GM12878 (cell line): ENCODE measurements around the gene DPH6. TPM values are rescaled to one million over a fixed set of nuclear protein-coding genes. Genes with fewer than 3 reads are reported as not detected.
A peak's percentile ranks its signal among the peaks of the same experiment; 100 is the strongest.
"Not testable (repeated sequence)": the region's sequence is repeated elsewhere in the genome, so short reads cannot be mapped to it uniquely, and the experiment has no call there.

Experiments
- ATAC-seq: fragments of 200-7000 bp; cut with Tn5 transposase; 3 replicates; pipeline ENCODE4 v1.9.1; 2020; ENCODE audit warnings: mild to moderate bottlenecking, moderate library complexity
- BruUV-seq: library from RNA; stranded (reverse); fragments of 400-500 nt; replicated peaks from 2 replicates; lab custom pipeline; 2021; lab: Mats Ljungman, UMichigan
- CTCF ChIA-PET: fragments of 300-600 bp; sonication (Branson Sonifier 250); formaldehyde crosslinking; extraction: SDS; loops from one replicate; lab custom pipeline; 2021; ENCODE audit warnings: inconsistent platforms; lab: Yijun Ruan, JAX
- POLR2A ChIA-PET: fragments of 350-600 bp; formaldehyde crosslinking; extraction: SDS; loops from one replicate; lab custom pipeline; 2021; ENCODE audit warnings: inconsistent platforms; lab: Charles Lee
- RAD21 ChIA-PET: fragments of 300-600 bp; sonication (Branson Sonifier 250); formaldehyde crosslinking; loops from one replicate; lab custom pipeline; 2023; ENCODE audit warnings: antibody characterized with exemption; ENCODE audit not compliant: unreplicated experiment; lab: Charles Lee
- SMC1A ChIA-PET: fragments of 300-600 bp; sonication (Branson Sonifier 250); formaldehyde crosslinking; loops from one replicate; lab custom pipeline; 2023; ENCODE audit not compliant: unreplicated experiment, uncharacterized antibody; lab: Charles Lee
- DNase-seq: peaks from one replicate; pipeline ENCODE4 v3.0.0-alpha.2; 2011; ENCODE audit warnings: low read depth, low spot score
- FAIRE-seq: peaks from 3 replicates; lab custom pipeline; 2011; peaks lifted over from hg19 to GRCh38; lab: Jason Lieb, UNC
- H2AFZ ChIP-seq: 2 replicates; pipeline ENCODE4 v1.6.0; 2011; ENCODE audit warnings: low read depth, low read length, control low read depth; ENCODE audit not compliant: control insufficient read depth
- H3K27ac ChIP-seq: 2 replicates; pipeline ENCODE4 v1.5.1; 2011; ENCODE audit warnings: control low read depth; ENCODE audit not compliant: control insufficient read depth, insufficient read depth
- H3K27me3 ChIP-seq, 2 experiments: replicated peaks in 1 of 2; 2 replicates each; pipeline versions ENCODE4 v1.6.0 to v1.6.1; 2011; ENCODE audit warnings: low read length in 1 of 2; ENCODE audit not compliant: control insufficient read depth in 2 of 2, insufficient read depth in 2 of 2
- H3K36me3 ChIP-seq, 2 experiments: 2 replicates each; pipeline ENCODE4 v1.5.1; 2011; ENCODE audit warnings: low read length in 1 of 2; ENCODE audit not compliant: control insufficient read depth in 2 of 2, insufficient read depth in 2 of 2
- H3K4me1 ChIP-seq: 2 replicates; pipeline ENCODE4 v1.6.1; 2011; ENCODE audit warnings: mild to moderate bottlenecking, low read length, moderate library complexity, mixed read lengths; ENCODE audit not compliant: control insufficient read depth, insufficient read depth
- H3K4me2 ChIP-seq: 2 replicates; pipeline ENCODE4 v1.6.0; 2011; ENCODE audit warnings: control low read depth; ENCODE audit not compliant: control insufficient read depth, insufficient read depth
- H3K4me3 ChIP-seq: fragments of 200-600 bp; sonication (generic); 2 replicates; pipeline ENCODE4 v1.5.1; 2016
- H3K79me2 ChIP-seq: 2 replicates; pipeline ENCODE4 v1.6.0; 2011; ENCODE audit warnings: low read length; ENCODE audit not compliant: control insufficient read depth, insufficient read depth
- H3K9ac ChIP-seq: 2 replicates; pipeline ENCODE4 v1.8.0; 2011; ENCODE audit warnings: low read length, control low read depth, mixed read lengths; ENCODE audit not compliant: control insufficient read depth, insufficient read depth
- H3K9me3 ChIP-seq: replicated peaks from 3 replicates; pipeline ENCODE4 v1.5.1; 2011; ENCODE audit warnings: mild to moderate bottlenecking, low read length; ENCODE audit not compliant: control insufficient read depth, insufficient read depth
- H4K20me1 ChIP-seq: 2 replicates; pipeline ENCODE4 v1.6.0; 2011; ENCODE audit not compliant: control insufficient read depth, insufficient read depth
- CBX3 ChIP-seq: fragments of 200-600 bp; sonication (generic); IDR thresholded peaks from 2 replicates; pipeline ENCODE4 v1.6.1; 2016; ENCODE audit warnings: low read depth, borderline replicate concordance
- CTCF ChIP-seq, 3 experiments: IDR thresholded peaks in 2 of 3; conservative IDR thresholded peaks in 1 of 3; 2 replicates each; pipeline ENCODE4 v1.5.1; 2011; ENCODE audit warnings: low read depth in 3 of 3, low read length in 3 of 3, mild to moderate bottlenecking in 3 of 3, control low read depth in 2 of 3, moderate library complexity in 2 of 3, inconsistent platforms in 1 of 3, mixed read lengths in 1 of 3; ENCODE audit not compliant: control insufficient read depth in 2 of 3, insufficient read depth in 1 of 3; ENCODE audit errors: extremely low read depth in 1 of 3
- HSF1 ChIP-seq: fragments of 150-350 bp; IDR thresholded peaks from 2 replicates; pipeline ENCODE4 v1.6.1; 2014; ENCODE audit warnings: mild to moderate bottlenecking, low read depth, low read length
- MAX ChIP-seq: IDR thresholded peaks from 2 replicates; pipeline ENCODE4 v1.6.1; 2012; ENCODE audit warnings: low read depth, low read length, improper control_type of control experiment
- NKRF ChIP-seq: fragments of 450-650 bp; conservative IDR thresholded peaks from 2 replicates; pipeline ENCODE4 v1.6.1; 2017; ENCODE audit warnings: mild to moderate bottlenecking, moderate library complexity
- WGBS: methylation state at CpG from one replicate; pipeline ENCODE4 v1.1.6; 2016; ENCODE audit warnings: low lambda C conversion rate; ENCODE audit not compliant: insufficient replicate concordance, insufficient coverage; ENCODE audit errors: missing lambda C conversion rate; 5-methylcytosine and 5-hydroxymethylcytosine counted together
- in situ Hi-C: fragments of 300-500 bp; cut with MboI; formaldehyde crosslinking; loops from 9 replicates; pipeline ENCODE4 v1.14.3; 2018; ENCODE audit warnings: mixed read lengths
- intact Hi-C: fragments of 100-400 bp; cut with micrococcal nuclease; formaldehyde crosslinking; loops from one replicate; pipeline ENCODE4 v1.14.2; 2022; ENCODE audit not compliant: unreplicated experiment
- polyA plus RNA-seq, 11 experiments: library from polyadenylated mRNA; depleted of rRNA in 4 of 11; unstranded in 6 of 11; stranded (reverse) in 5 of 11; fragments of >200 nt; fragmentation: Nextera tagmentation in 4 of 11; fragmentation: Illumina TruSeq in 1 of 11; extraction: Ambion mirVana in 4 of 11; extraction: Trizol in 1 of 11; gene quantifications; 1 replicate in 1 of 11; 2 replicates in 10 of 11; pipeline versions ENCODE4 v1.2.1 to v1.2.3, GENCODE V29; 2011 to 2016; ENCODE audit warnings: inconsistent platforms in 2 of 11, missing spikeins in 2 of 11, low read depth in 1 of 11
- total RNA-seq, 4 experiments: library from RNA; depleted of rRNA in 3 of 4; stranded (reverse); fragments of >200 nt in 3 of 4; fragmentation: Illumina TruSeq in 1 of 4; extraction: Trizol in 1 of 4; gene quantifications; 2 replicates each; pipeline versions ENCODE4 v1.2.1 to v1.2.3, GENCODE V29; 2013 to 2021

Gene DPH6
- total and polyA plus RNA-seq, 10 of the 15 experiments (the other 5 are each of a cell fraction or from before 2014, with no cell fraction given), result 9.0 to 68.5 (median 17.1) TPM

GRCh38 chr15:35545824-35546510 is at the start of gene DPH6 (continued):
- no peak; the same call in none of the 2 replicates for TF ChIP-seq MAX
- TF ChIP-seq NKRF, result 0 out of 2 replicates have a peak, but pooled peaks have one; percentile 61
- TF ChIP-seq CTCF (IDR thresholded peaks at IDR 0.05 in 2 of 3, conservative IDR thresholded peaks at IDR 0.05 in 1 of 3; ENCODE audit: control insufficient read depth in 2 of 3, extremely low read depth in 1 of 3, insufficient read depth in 1 of 3, low read depth in 3 of 3, low read length in 3 of 3), result 0 out of 6 replicates have a peak, but pooled peaks of 1 of the 3 experiments have one; percentile 5

- no peak overlapping the region for H3K9ac ChIP-seq
- ChIA-PET POLR2A (no interaction called here), CTCF (no interaction called here), RAD21 (no interaction called here), SMC1A (interaction anchor here (1.5 to 1.6 kb wide), 2 partner anchors 10 to 20 kb away, joined by 3 to 7 read pairs; no protein-coding TSS in a partner anchor)
- no peaks in the 10 kb centered on the region for H4K20me1 ChIP-seq
- BruUV-seq, result no TSS peak
- no peak overlapping the region for H3K4me3 ChIP-seq
- H3K27ac ChIP-seq, result no peak overlapping the region
- no peak for TF ChIP-seq CBX3
- TF ChIP-seq HSF1, result no peak
- H3K36me3 ChIP-seq, result no peaks in the 10 kb centered on the region
- intact Hi-C loops (no loop called here), in situ Hi-C loops (no loop called here)
- DNase-seq, result no peak
- H3K4me2 ChIP-seq, result no peak overlapping the region
- H3K4me1 ChIP-seq, result no peaks in the 10 kb centered on the region
- WGBS, result 92% methylated on average over 1 of the region's 1 CpG
- no peak for ATAC-seq
- no peaks in the 10 kb centered on the region for H3K79me2 ChIP-seq
- no peak for FAIRE-seq
- no peaks in the 10 kb centered on the region for H3K27me3 ChIP-seq
- H3K9me3 ChIP-seq, result no peaks in the 10 kb centered on the region
- no peak overlapping the region for H2AFZ ChIP-seq
Observed at GRCh38 chr15:35595656-35596055, 49.7 kb upstream of the DPH6 start.

GRCh38 chr15:35591987-35592386 is 46.0 kb upstream of the DPH6 start:
- intact Hi-C loops, H3K79me2 ChIP-seq, FAIRE-seq, H3K4me3 ChIP-seq, BruUV-seq, DNase-seq, H3K9ac ChIP-seq, H3K4me1 ChIP-seq, H3K27me3 ChIP-seq, SMC1A ChIA-PET, in situ Hi-C loops, ATAC-seq, POLR2A ChIA-PET, H4K20me1 ChIP-seq, CTCF ChIA-PET, RAD21 ChIA-PET, H3K27ac ChIP-seq, H3K9me3 ChIP-seq, H2AFZ ChIP-seq, H3K4me2 ChIP-seq, H3K36me3 ChIP-seq: not testable (repeated sequence)
- WGBS, result 15% methylated on average over 2 of the region's 2 CpGs
